Measurements from ENCODE around the gene ABCD3.

ABCD3 gene

GRCh38 chr1:94531664-94532063 is 113.5 kb downstream of the ABCD3 start:
- H3K4me3 ChIP-seq (ENCODE audit: low read depth, low read length) = no peak overlapping the region
- DNase-seq (ENCODE audit: low read depth) = no peak
- TF ChIP-seq, protein P1, sequence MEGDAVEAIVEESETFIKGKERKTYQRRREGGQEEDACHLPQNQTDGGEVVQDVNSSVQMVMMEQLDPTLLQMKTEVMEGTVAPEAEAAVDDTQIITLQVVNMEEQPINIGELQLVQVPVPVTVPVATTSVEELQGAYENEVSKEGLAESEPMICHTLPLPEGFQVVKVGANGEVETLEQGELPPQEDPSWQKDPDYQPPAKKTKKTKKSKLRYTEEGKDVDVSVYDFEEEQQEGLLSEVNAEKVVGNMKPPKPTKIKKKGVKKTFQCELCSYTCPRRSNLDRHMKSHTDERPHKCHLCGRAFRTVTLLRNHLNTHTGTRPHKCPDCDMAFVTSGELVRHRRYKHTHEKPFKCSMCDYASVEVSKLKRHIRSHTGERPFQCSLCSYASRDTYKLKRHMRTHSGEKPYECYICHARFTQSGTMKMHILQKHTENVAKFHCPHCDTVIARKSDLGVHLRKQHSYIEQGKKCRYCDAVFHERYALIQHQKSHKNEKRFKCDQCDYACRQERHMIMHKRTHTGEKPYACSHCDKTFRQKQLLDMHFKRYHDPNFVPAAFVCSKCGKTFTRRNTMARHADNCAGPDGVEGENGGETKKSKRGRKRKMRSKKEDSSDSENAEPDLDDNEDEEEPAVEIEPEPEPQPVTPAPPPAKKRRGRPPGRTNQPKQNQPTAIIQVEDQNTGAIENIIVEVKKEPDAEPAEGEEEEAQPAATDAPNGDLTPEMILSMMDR (IDR thresholded peaks at IDR 0.05; ENCODE audit: low read depth, low read length) = no peak
- TF ChIP-seq MAX (IDR thresholded peaks at IDR 0.05; ENCODE audit: low read depth, low read length) = no peak

GRCh38 chr1:94532077-94532476 is 113.9 kb downstream of the ABCD3 start:
- no peak for TF ChIP-seq MYC (IDR thresholded peaks at IDR 0.05; ENCODE audit: low read depth, low read length)
- TF ChIP-seq, protein P1 (IDR thresholded peaks at IDR 0.05; ENCODE audit: low read depth, low read length) = no peak
- no peak for TF ChIP-seq POLR2A (IDR thresholded peaks at IDR 0.05; ENCODE audit: extremely low read depth, insufficient read length)
- no peak for TF ChIP-seq MAX (IDR thresholded peaks at IDR 0.05; ENCODE audit: low read depth, low read length)
- no peak for DNase-seq (ENCODE audit: low read depth)
- H3K4me3 ChIP-seq (ENCODE audit: low read depth, low read length) = no peak overlapping the region

DNA sequence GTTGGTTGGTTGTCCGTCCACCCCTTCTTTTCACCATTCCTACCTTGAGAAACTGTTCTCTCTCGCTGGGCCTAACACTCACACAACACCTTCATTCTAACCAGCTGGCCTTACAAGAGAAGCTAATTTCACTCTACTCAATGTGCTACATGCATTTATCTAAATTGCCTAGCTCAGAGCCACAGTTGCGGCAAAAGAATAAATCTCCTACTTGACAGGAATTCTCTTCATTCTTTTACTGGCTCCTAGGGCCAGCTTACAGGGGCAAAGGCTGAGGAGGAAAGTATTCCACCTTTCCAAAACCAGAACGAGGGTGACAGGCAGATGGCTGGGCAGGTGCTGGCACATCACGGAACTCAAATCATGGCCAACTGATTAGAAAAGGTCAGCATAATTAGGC is 116.9 kb downstream of the ABCD3 start:
- no peak overlapping the region for H3K4me3 ChIP-seq (ENCODE audit: low read depth, low read length)
- DNase-seq (ENCODE audit: low read depth) = no peak
- TF ChIP-seq MYC (IDR thresholded peaks at IDR 0.05; ENCODE audit: low read depth, low read length) (no peak), POLR2A (IDR thresholded peaks at IDR 0.05; ENCODE audit: extremely low read depth, insufficient read length) (no peak), MAX (IDR thresholded peaks at IDR 0.05; ENCODE audit: low read depth, low read length) (no peak)
- TF ChIP-seq, protein P1 (IDR thresholded peaks at IDR 0.05; ENCODE audit: low read depth, low read length) = no peak

GRCh38 chr1:94535879-94536278 is 117.7 kb downstream of the ABCD3 start:
- H3K4me3 ChIP-seq (ENCODE audit: low read depth, low read length) = no peak overlapping the region
- no peak for DNase-seq (ENCODE audit: low read depth)
- TF ChIP-seq MAX (IDR thresholded peaks at IDR 0.05; ENCODE audit: low read depth, low read length) = no peak
- TF ChIP-seq, protein P1 (IDR thresholded peaks at IDR 0.05; ENCODE audit: low read depth, low read length) = no peak

- no peak for DNase-seq (ENCODE audit: low read depth)
- peak overlapping the region; percentile 96 for H3K4me3 ChIP-seq (ENCODE audit: low read depth, low read length)
Observed at GRCh38 chr1:94537254-94537653, 119.1 kb downstream of the ABCD3 start.

More at GRCh38 chr1:94537254-94537653, 119.1 kb downstream of the ABCD3 start:
- TF ChIP-seq MAX (IDR thresholded peaks at IDR 0.05; ENCODE audit: low read depth, low read length) = no peak
- no peak for TF ChIP-seq MYC (IDR thresholded peaks at IDR 0.05; ENCODE audit: low read depth, low read length)
- TF ChIP-seq, protein P1 (IDR thresholded peaks at IDR 0.05; ENCODE audit: low read depth, low read length) = no peak
- TF ChIP-seq POLR2A (IDR thresholded peaks at IDR 0.05; ENCODE audit: extremely low read depth, insufficient read length) = no peak
